SK-N-SH (cell line): ENCODE data around the gene BMP6. TPM values are rescaled to one million over a fixed set of nuclear protein-coding genes. Genes with fewer than 3 reads are reported as not detected.

ENCODE experiments used
- CTCF ChIA-PET: fragments of 300-600, 350-600 bp; formaldehyde crosslinking; extraction: SDS; loops from one replicate; lab custom pipeline; 2021; lab: Yijun Ruan, JAX
- POLR2A ChIA-PET: fragments of 350-600 bp; sonication (Branson Sonifier 250); formaldehyde crosslinking; extraction: SDS; loops from one replicate; lab custom pipeline; 2020; ENCODE audit warnings: antibody characterized with exemption, inconsistent platforms; lab: Yijun Ruan, JAX
- DNase-seq: peaks from one replicate; pipeline ENCODE4 v3.0.0; 2012
- H2AFZ ChIP-seq: fragments of 200-600 bp; sonication (generic); 2 replicates; pipeline ENCODE4 v1.8.1; 2016; ENCODE audit warnings: antibody characterized with exemption, mild to moderate bottlenecking, low read depth
- H3F3A ChIP-seq: fragments of 200-600 bp; sonication (generic); replicated peaks from 2 replicates; pipeline ENCODE3; 2016; ENCODE audit warnings: antibody characterized with exemption, mild to moderate bottlenecking; ENCODE audit not compliant: insufficient read depth
- H3K27ac ChIP-seq, 2 experiments: fragments of 200-500 bp in 1 of 2; fragments of 200-600 bp in 1 of 2; sonication (Bioruptor generic) in 1 of 2; sonication (generic), shearing (Covaris generic) in 1 of 2; 2 replicates each; pipeline versions ENCODE4 v1.5.1 to v1.6.1; 2014 to 2016; ENCODE audit warnings: low read depth in 2 of 2, inconsistent platforms in 1 of 2, low read length in 1 of 2, mild to moderate bottlenecking in 1 of 2, mixed read lengths in 1 of 2
- H3K27me3 ChIP-seq: fragments of 200-600 bp; sonication (generic), shearing (Covaris generic); 2 replicates; pipeline ENCODE4 v1.6.1; 2016; ENCODE audit warnings: mixed run types; ENCODE audit not compliant: insufficient read depth
- H3K36me3 ChIP-seq, 2 experiments: fragments of 200-500 bp in 1 of 2; fragments of 200-600 bp in 1 of 2; sonication (Bioruptor generic) in 1 of 2; sonication (generic) in 1 of 2; replicated peaks in 1 of 2; 2 replicates each; pipeline versions ENCODE3 to v1.5.1; 2014 to 2016; ENCODE audit warnings: low read length in 1 of 2, mild to moderate bottlenecking in 1 of 2; ENCODE audit not compliant: insufficient read depth in 2 of 2, control insufficient read depth in 1 of 2
- H3K4me1 ChIP-seq, 2 experiments: fragments of 200-500 bp in 1 of 2; fragments of 200-600 bp in 1 of 2; sonication (Bioruptor generic) in 1 of 2; sonication (generic), shearing (Covaris generic) in 1 of 2; 2 replicates each; pipeline versions ENCODE4 v1.5.1 to v1.6.1; 2014 to 2016; ENCODE audit warnings: low read depth in 1 of 2, low read length in 1 of 2, mixed run types in 1 of 2; ENCODE audit not compliant: insufficient read depth in 2 of 2, control insufficient read depth in 1 of 2
- H3K4me2 ChIP-seq: fragments of 200-600 bp; sonication (generic), shearing (Covaris generic); 2 replicates; pipeline ENCODE4 v1.6.1; 2017; ENCODE audit warnings: mixed run types
- H3K4me3 ChIP-seq, 2 experiments: fragments of 200-500 bp in 1 of 2; fragments of 200-600 bp in 1 of 2; sonication (Bioruptor generic) in 1 of 2; sonication (generic), shearing (Covaris generic) in 1 of 2; 2 replicates each; pipeline versions ENCODE4 v1.5.1 to v1.8.1; 2014 to 2016; ENCODE audit warnings: low read depth in 2 of 2, inconsistent platforms in 1 of 2, low read length in 1 of 2, mild to moderate bottlenecking in 1 of 2, mixed read lengths in 1 of 2, moderate library complexity in 1 of 2
- H3K79me2 ChIP-seq: fragments of 200-600 bp; sonication (generic); 2 replicates; pipeline ENCODE4 v1.8.1; 2017; ENCODE audit warnings: mild to moderate bottlenecking; ENCODE audit not compliant: insufficient read depth
- H3K9ac ChIP-seq: fragments of 200-600 bp; sonication (generic); 2 replicates; pipeline ENCODE4 v1.6.1; 2017; ENCODE audit warnings: mixed run types
- H3K9me2 ChIP-seq: fragments of 200-600 bp; sonication (generic); 2 replicates; pipeline ENCODE4 v1.6.1; 2017; ENCODE audit warnings: mixed run types
- H3K9me3 ChIP-seq: fragments of 200-600 bp; sonication (generic); 2 replicates; pipeline ENCODE4 v1.6.1; 2017; ENCODE audit warnings: mixed run types, mild to moderate bottlenecking, moderate library complexity
- H4K20me1 ChIP-seq: fragments of 200-600 bp; sonication (generic); 2 replicates; pipeline ENCODE4 v1.6.1; 2017; ENCODE audit warnings: mild to moderate bottlenecking, mixed run types; ENCODE audit not compliant: insufficient read depth
- ELF1 ChIP-seq: IDR thresholded peaks from 2 replicates; pipeline ENCODE4 v1.4.0; 2012
- GATA2 ChIP-seq: sonication (generic); formaldehyde crosslinking; IDR thresholded peaks from 2 replicates; pipeline ENCODE4 v1.5.0; 2020; ENCODE audit warnings: mild to moderate bottlenecking, missing genetic modification reagents
- NFIC ChIP-seq: IDR thresholded peaks from 2 replicates; pipeline ENCODE4 v1.4.0; 2012; ENCODE audit warnings: borderline replicate concordance
- NRF1 ChIP-seq: IDR thresholded peaks from 2 replicates; pipeline ENCODE4 v1.6.1; 2012; ENCODE audit warnings: low read depth, mild to moderate bottlenecking, low read length
- POLR2AphosphoS5 ChIP-seq: IDR thresholded peaks from 2 replicates; pipeline ENCODE4 v1.6.1; 2012; ENCODE audit warnings: low read depth, low read length
- RAD21 ChIP-seq: IDR thresholded peaks from 2 replicates; pipeline ENCODE4 v1.6.1; 2012; ENCODE audit warnings: mild to moderate bottlenecking, low read length
- RCOR1 ChIP-seq: fragments of 150-350 bp; IDR thresholded peaks from 2 replicates; pipeline ENCODE4 v1.6.1; 2017; ENCODE audit warnings: antibody characterized with exemption, low read length
- RFX5 ChIP-seq: IDR thresholded peaks from 2 replicates; pipeline ENCODE4 v1.6.1; 2012; ENCODE audit warnings: mild to moderate bottlenecking, improper control_type of control experiment, low read length
- RXRA ChIP-seq: IDR thresholded peaks from 2 replicates; pipeline ENCODE4 v1.4.0; 2012; ENCODE audit warnings: low read depth, mild to moderate bottlenecking, borderline replicate concordance
- TAF1 ChIP-seq: IDR thresholded peaks from 2 replicates; pipeline ENCODE4 v1.6.1; 2012; ENCODE audit warnings: low read depth, mild to moderate bottlenecking, low read length, moderate library complexity, borderline replicate concordance
- YY1 ChIP-seq: IDR thresholded peaks from 2 replicates; pipeline ENCODE4 v1.4.0; 2012; ENCODE audit warnings: low read depth, mild to moderate bottlenecking
- WGBS: methylation state at CpG from one replicate; pipeline ENCODE4 v1.1.6; 2017; ENCODE audit warnings: low lambda C conversion rate; 5-methylcytosine and 5-hydroxymethylcytosine counted together
- polyA plus RNA-seq, 3 experiments: library from polyadenylated mRNA; depleted of rRNA; stranded (reverse); fragments of >200 nt; gene quantifications; 2 replicates each; pipeline ENCODE4 v1.2.3, GENCODE V29; 2012
- TF ChIP-seq, protein P1 (sequence below): fragments of 200-600 bp; sonication (generic); IDR thresholded peaks from 2 replicates; pipeline ENCODE4 v1.6.1; 2017; ENCODE audit warnings: antibody characterized with exemption, mild to moderate bottlenecking, moderate library complexity
- TF ChIP-seq, protein P2 (sequence below): IDR thresholded peaks from 2 replicates; pipeline ENCODE4 v1.6.1; 2012; ENCODE audit warnings: mild to moderate bottlenecking, low read depth, low read length, moderate library complexity
- TF ChIP-seq, protein P3 (sequence below): fragments of 150-350 bp; IDR thresholded peaks from 2 replicates; pipeline ENCODE4 v1.6.1; 2017; ENCODE audit warnings: antibody characterized with exemption, low read length, low read depth, borderline replicate concordance

BMP6 gene
- polyA plus RNA-seq, 1 of the 3 experiments (the other 2 are of a cell fraction): not detected

DNA sequence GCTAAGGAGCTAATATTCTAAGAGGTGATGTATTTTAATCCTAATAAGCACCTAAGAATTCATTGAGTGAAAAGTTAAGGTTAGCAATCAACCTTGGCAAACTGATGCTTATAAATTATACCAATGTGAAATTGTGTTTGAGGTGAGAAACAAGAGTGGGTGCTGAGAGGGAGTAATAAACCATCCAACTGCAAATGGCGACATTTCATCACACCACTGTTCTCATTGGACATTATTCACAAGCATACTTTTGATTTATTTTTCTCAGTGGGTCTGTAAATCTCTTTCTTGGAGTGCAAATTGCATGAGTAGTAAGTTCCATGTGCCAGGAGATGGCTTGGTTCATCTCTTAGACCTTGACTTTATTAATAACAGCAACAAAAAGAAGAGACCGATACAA lies 71.5 kb downstream of the BMP6 start:
- H3K9me3 ChIP-seq: no peaks in the 10 kb centered on the region
- H3K4me1 ChIP-seq: no peaks in the 10 kb centered on the region
- no peak overlapping the region for H3K27ac ChIP-seq
- H3K9me2 ChIP-seq: no peaks in the 10 kb centered on the region
- 30% methylated on average over 2 of the region's 2 CpGs for WGBS
- no peaks in the 10 kb centered on the region for H3F3A ChIP-seq
- H3K36me3 ChIP-seq: no peaks in the 10 kb centered on the region
- no peak overlapping the region for H2AFZ ChIP-seq
- H3K4me2 ChIP-seq: no peak overlapping the region
- no peak for TF ChIP-seq RAD21
- TF ChIP-seq NRF1: no peak
- no peak for TF ChIP-seq GATA2 (CRISPR knock-in tag)
- TF ChIP-seq, protein P1, sequence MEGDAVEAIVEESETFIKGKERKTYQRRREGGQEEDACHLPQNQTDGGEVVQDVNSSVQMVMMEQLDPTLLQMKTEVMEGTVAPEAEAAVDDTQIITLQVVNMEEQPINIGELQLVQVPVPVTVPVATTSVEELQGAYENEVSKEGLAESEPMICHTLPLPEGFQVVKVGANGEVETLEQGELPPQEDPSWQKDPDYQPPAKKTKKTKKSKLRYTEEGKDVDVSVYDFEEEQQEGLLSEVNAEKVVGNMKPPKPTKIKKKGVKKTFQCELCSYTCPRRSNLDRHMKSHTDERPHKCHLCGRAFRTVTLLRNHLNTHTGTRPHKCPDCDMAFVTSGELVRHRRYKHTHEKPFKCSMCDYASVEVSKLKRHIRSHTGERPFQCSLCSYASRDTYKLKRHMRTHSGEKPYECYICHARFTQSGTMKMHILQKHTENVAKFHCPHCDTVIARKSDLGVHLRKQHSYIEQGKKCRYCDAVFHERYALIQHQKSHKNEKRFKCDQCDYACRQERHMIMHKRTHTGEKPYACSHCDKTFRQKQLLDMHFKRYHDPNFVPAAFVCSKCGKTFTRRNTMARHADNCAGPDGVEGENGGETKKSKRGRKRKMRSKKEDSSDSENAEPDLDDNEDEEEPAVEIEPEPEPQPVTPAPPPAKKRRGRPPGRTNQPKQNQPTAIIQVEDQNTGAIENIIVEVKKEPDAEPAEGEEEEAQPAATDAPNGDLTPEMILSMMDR: no peak
- no peak for TF ChIP-seq POLR2AphosphoS5
- TF ChIP-seq TAF1: no peak
- H3K27me3 ChIP-seq: peaks cover 16% of the 10 kb centered on the region; the same call in 1 of the 2 replicates
- ChIA-PET POLR2A (no interaction called here), CTCF (no interaction called here)
- DNase-seq: no peak
- H3K9ac ChIP-seq: no peak overlapping the region
- no peaks in the 10 kb centered on the region for H3K79me2 ChIP-seq
- H3K4me3 ChIP-seq: no peak overlapping the region
- no peaks in the 10 kb centered on the region for H4K20me1 ChIP-seq

DNA sequence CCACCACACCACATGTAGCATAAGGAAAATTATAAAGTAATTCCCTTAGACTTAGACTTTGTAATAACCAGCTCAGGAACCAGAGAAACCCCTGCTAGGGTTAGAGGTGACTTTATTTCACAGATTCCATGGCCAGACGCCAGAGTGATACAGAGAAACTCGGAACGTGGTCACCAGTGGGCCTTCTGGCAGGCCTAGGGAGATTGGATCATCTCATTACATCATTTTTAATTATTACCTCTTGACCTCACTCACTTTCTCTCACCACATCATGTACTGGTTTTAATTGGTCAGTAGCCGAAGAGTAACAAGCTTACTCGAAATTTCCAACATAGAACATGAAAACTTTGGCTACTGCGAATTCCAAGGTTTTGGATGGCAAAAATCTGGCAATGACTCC lies 72.9 kb downstream of the BMP6 start:
- 9% methylated on average over 6 of the region's 6 CpGs for WGBS
- H3K27me3 ChIP-seq: peaks cover 16% of the 10 kb centered on the region; the same call in 1 of the 2 replicates
- DNase-seq: no peak
- no peak overlapping the region for H3K9ac ChIP-seq
- ChIA-PET CTCF (interaction anchor here (0.7 kb wide), 1 partner anchor 73 kb away, joined by 3 read pairs; the partner anchor contains the start of gene BMP6), POLR2A (no interaction called here)
- no peaks in the 10 kb centered on the region for H3K79me2 ChIP-seq
- H3F3A ChIP-seq: no peaks in the 10 kb centered on the region
- no peaks in the 10 kb centered on the region for H3K4me1 ChIP-seq
- H4K20me1 ChIP-seq: no peaks in the 10 kb centered on the region
- H3K9me3 ChIP-seq: no peaks in the 10 kb centered on the region
- no peaks in the 10 kb centered on the region for H3K36me3 ChIP-seq
- H3K9me2 ChIP-seq: no peaks in the 10 kb centered on the region
- H3K4me2 ChIP-seq: no peak overlapping the region
- H3K27ac ChIP-seq: no peak overlapping the region
- H2AFZ ChIP-seq: no peak overlapping the region
- no peak overlapping the region for H3K4me3 ChIP-seq
- TF ChIP-seq NFIC (no peak), YY1 (no peak), RXRA (no peak), RFX5 (no peak), RCOR1 (no peak), ELF1 (no peak)
- TF ChIP-seq, protein P2, sequence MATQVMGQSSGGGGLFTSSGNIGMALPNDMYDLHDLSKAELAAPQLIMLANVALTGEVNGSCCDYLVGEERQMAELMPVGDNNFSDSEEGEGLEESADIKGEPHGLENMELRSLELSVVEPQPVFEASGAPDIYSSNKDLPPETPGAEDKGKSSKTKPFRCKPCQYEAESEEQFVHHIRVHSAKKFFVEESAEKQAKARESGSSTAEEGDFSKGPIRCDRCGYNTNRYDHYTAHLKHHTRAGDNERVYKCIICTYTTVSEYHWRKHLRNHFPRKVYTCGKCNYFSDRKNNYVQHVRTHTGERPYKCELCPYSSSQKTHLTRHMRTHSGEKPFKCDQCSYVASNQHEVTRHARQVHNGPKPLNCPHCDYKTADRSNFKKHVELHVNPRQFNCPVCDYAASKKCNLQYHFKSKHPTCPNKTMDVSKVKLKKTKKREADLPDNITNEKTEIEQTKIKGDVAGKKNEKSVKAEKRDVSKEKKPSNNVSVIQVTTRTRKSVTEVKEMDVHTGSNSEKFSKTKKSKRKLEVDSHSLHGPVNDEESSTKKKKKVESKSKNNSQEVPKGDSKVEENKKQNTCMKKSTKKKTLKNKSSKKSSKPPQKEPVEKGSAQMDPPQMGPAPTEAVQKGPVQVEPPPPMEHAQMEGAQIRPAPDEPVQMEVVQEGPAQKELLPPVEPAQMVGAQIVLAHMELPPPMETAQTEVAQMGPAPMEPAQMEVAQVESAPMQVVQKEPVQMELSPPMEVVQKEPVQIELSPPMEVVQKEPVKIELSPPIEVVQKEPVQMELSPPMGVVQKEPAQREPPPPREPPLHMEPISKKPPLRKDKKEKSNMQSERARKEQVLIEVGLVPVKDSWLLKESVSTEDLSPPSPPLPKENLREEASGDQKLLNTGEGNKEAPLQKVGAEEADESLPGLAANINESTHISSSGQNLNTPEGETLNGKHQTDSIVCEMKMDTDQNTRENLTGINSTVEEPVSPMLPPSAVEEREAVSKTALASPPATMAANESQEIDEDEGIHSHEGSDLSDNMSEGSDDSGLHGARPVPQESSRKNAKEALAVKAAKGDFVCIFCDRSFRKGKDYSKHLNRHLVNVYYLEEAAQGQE: no peak
- TF ChIP-seq, protein P3, sequence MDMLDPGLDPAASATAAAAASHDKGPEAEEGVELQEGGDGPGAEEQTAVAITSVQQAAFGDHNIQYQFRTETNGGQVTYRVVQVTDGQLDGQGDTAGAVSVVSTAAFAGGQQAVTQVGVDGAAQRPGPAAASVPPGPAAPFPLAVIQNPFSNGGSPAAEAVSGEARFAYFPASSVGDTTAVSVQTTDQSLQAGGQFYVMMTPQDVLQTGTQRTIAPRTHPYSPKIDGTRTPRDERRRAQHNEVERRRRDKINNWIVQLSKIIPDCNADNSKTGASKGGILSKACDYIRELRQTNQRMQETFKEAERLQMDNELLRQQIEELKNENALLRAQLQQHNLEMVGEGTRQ: no peak
- TF ChIP-seq, protein P1: no peak
- TF ChIP-seq, all 33 proteins: peak for 0
